ENCODE data around the gene FGGY. TPM values are rescaled to one million over a fixed set of nuclear protein-coding genes. Genes with fewer than 3 reads are reported as not detected.

Gene FGGY
- total RNA-seq, 1 experiment from 2014 or later = 14.6 TPM

DNA sequence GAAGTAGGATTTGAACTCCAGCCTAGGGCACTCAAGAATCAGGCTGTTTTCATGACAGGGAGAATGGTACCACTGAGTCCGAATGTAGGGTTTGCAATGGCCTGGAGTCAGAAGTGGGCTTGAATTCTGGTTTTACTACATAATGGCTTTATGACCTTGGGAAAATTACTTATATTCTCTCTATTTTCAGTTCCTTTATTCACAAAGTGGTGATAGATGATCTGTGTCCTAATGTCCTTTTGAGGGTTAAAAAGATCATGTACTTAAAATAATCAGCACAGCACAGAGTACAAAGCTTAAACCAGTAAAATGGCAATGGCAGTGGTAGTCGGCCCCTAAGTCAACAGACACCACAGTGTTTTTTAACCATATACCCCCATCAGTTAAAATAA, 454.1 kb downstream of the FGGY start:
- H3K4me1 Mint-ChIP-seq = peaks cover 0 to 8% of the 10 kb centered on the region in 2 experiments; a peak in 1 of 4 replicates
- DNase-seq = no peak
- no peaks in the 10 kb centered on the region; the same call in 1 of the 2 replicates for H3K27me3 Mint-ChIP-seq (ENCODE audit: low read depth)
- Histone ChIP-seq H3K23me2 (ENCODE audit: insufficient read length, low read depth, low read length, poor library complexity, severe bottlenecking) (peaks cover 2% of the 10 kb centered on the region), H3K79me2 (ENCODE audit: insufficient read depth, low read length) (no peaks in the 10 kb centered on the region), H3K23ac (ENCODE audit: insufficient read length, low read depth, low read length) (no peak overlapping the region), H3K4ac (ENCODE audit: low read depth, low read length) (no peak overlapping the region), H3K4me2 (ENCODE audit: insufficient read depth, insufficient read length, low read length) (no peak overlapping the region), H2AK5ac (ENCODE audit: insufficient read length, low read length) (no peak overlapping the region), H3K9me3 (ENCODE audit: control insufficient read depth, low read depth, low read length) (no peaks in the 10 kb centered on the region), H4K20me1 (ENCODE audit: control insufficient read depth, insufficient read depth, insufficient read length) (no peaks in the 10 kb centered on the region), H3T11ph (ENCODE audit: low read length) (no peak overlapping the region), H3K18ac (ENCODE audit: insufficient read length, low read depth, low read length) (no peak overlapping the region), H3K9ac (ENCODE audit: extremely low read depth, insufficient read length, low read length) (no peak overlapping the region), H3K79me1 (ENCODE audit: insufficient read depth, low read depth, low read length, poor library complexity, severe bottlenecking) (no peaks in the 10 kb centered on the region), H4K5ac (ENCODE audit: insufficient read length, low read depth, low read length) (no peak overlapping the region), H2AFZ (ENCODE audit: low read length) (no peak overlapping the region), H4K8ac (replicated peaks; ENCODE audit: insufficient read length, low read depth, low read length) (no peak overlapping the region), H3K56ac (ENCODE audit: insufficient read length, low read depth, low read length) (no peak overlapping the region), H4K91ac (ENCODE audit: insufficient read length, low read depth, low read length) (no peak overlapping the region), H3K14ac (ENCODE audit: insufficient read depth, low read length) (no peak overlapping the region), H2BK120ac (ENCODE audit: low read depth, low read length, poor library complexity, severe bottlenecking) (no peak overlapping the region), H3K27ac (ENCODE audit: insufficient read length, low read depth, low read length) (no peak overlapping the region), H2BK5ac (ENCODE audit: insufficient read length, low read length) (no peak overlapping the region), H2BK20ac (ENCODE audit: low read depth, low read length, poor library complexity, severe bottlenecking) (no peak overlapping the region), H2BK12ac (ENCODE audit: insufficient read length, low read depth, low read length) (no peak overlapping the region), H3K4me1 (ENCODE audit: insufficient read depth, low read length) (no peaks in the 10 kb centered on the region), H2BK15ac (ENCODE audit: low read depth, low read length) (no peak overlapping the region), H3K27me3 (ENCODE audit: insufficient read depth, low read length) (no peaks in the 10 kb centered on the region)
- H3K27ac Mint-ChIP-seq = no peak overlapping the region
- no peaks in the 10 kb centered on the region for H3K36me3 Mint-ChIP-seq (ENCODE audit: insufficient read depth in 1 of 3, low read depth in 3 of 3)
- no peak for TF ChIP-seq CTCF (conservative IDR thresholded peaks at IDR 0.05)
- H3K9me3 Mint-ChIP-seq = no peaks in the 10 kb centered on the region
- no peak overlapping the region for H3K4me3 Mint-ChIP-seq
- no CpG with 5 or more reads among the region's 2 CpGs for WGBS (ENCODE audit: extremely low coverage, insufficient read length, low lambda C conversion rate)
